Right atrium auricular region (tissue), 2 donors: ENCODE results near the gene SPAG9. TPM values are rescaled to one million over a fixed set of nuclear protein-coding genes. Genes with fewer than 3 reads are reported as not detected.
A peak's percentile ranks its signal among the peaks of the same experiment; 100 is the strongest.

Source experiments
- DNase-seq: peaks from one replicate; pipeline ENCODE4 v3.0.0-alpha.2; 2019; ENCODE audit warnings: low spot score
- H3K27ac ChIP-seq, 2 donors: fragments of 200-600 bp; sonication (generic); 1 replicate in 1 of 2; 2 replicates in 1 of 2; pipeline ENCODE4 v1.5.1; 2016 to 2019
- H3K27me3 ChIP-seq, 2 donors: fragments of 200-600 bp; sonication (generic); one replicate each; pipeline versions ENCODE4 v1.5.1 to v1.6.0; 2017 to 2019
- H3K36me3 ChIP-seq: fragments of 200-600 bp; sonication (generic); one replicate; pipeline ENCODE4 v1.5.1; 2016
- H3K4me1 ChIP-seq, 2 donors: fragments of 200-600 bp; sonication (generic); one replicate each; pipeline versions ENCODE4 v1.5.1 to v1.6.0; 2017 to 2019
- H3K4me3 ChIP-seq, 2 donors: fragments of 200-600 bp; sonication (generic); 1 replicate in 1 of 2; 2 replicates in 1 of 2; pipeline ENCODE4 v1.5.1; 2017 to 2019; ENCODE audit warnings: mild to moderate bottlenecking in 1 of 2, moderate library complexity in 1 of 2
- H3K9me3 ChIP-seq, 2 donors: fragments of 200-600 bp; sonication (generic); one replicate each; pipeline ENCODE4 v1.5.1; 2019
- CTCF ChIP-seq, 2 donors: fragments of 200-600 bp; sonication (generic); IDR thresholded peaks; one replicate each; pipeline ENCODE4 v1.5.1; 2019; ENCODE audit warnings: antibody characterized with exemption in 2 of 2
- total RNA-seq, 2 donors: library from RNA; depleted of rRNA; stranded (reverse); fragments of >200 nt; gene quantifications; one replicate each; pipeline ENCODE4 v1.1.0, GENCODE V29; 2016

SPAG9 gene
- total RNA-seq, 2 donors from 2014 or later, result 56.4 to 56.5 TPM

GRCh38 chr17:50959341-50959740 is 161.3 kb downstream of the SPAG9 start:
- H3K4me3 ChIP-seq, result no peak overlapping the region
- H3K36me3 ChIP-seq, result no peaks in the 10 kb centered on the region
- peaks cover 0 to 25% of the 10 kb centered on the region in 2 donors for H3K4me1 ChIP-seq

GRCh38 chr17:50957600-50958575 is 162.8 kb downstream of the SPAG9 start:
- no peak for TF ChIP-seq CTCF (IDR thresholded peaks at IDR 0.05)
- Histone ChIP-seq H3K4me1 (peaks cover 0 to 33% of the 10 kb centered on the region in 2 donors), H3K4me3 (no peak overlapping the region), H3K27me3 (no peaks in the 10 kb centered on the region), H3K27ac (no peak overlapping the region), H3K9me3 (no peaks in the 10 kb centered on the region), H3K36me3 (no peaks in the 10 kb centered on the region)
- DNase-seq, result peak; percentile 26

More at GRCh38 chr17:50959341-50959740, 161.3 kb downstream of the SPAG9 start:
- no peaks in the 10 kb centered on the region for H3K9me3 ChIP-seq
- DNase-seq, result no peak
- H3K27me3 ChIP-seq, result no peaks in the 10 kb centered on the region
- no peak for TF ChIP-seq CTCF (IDR thresholded peaks at IDR 0.05)
- no peak overlapping the region for H3K27ac ChIP-seq

GRCh38 chr17:50956750-50957523 is 163.7 kb downstream of the SPAG9 start:
- H3K27ac ChIP-seq, result no peak overlapping the region
- peak; percentile 50 to 86 for TF ChIP-seq CTCF (IDR thresholded peaks at IDR 0.05)
- H3K27me3 ChIP-seq, result no peaks in the 10 kb centered on the region
- H3K9me3 ChIP-seq, result no peaks in the 10 kb centered on the region
- no peak overlapping the region for H3K4me3 ChIP-seq
- peak; percentile 66 for DNase-seq
- peaks cover 0 to 33% of the 10 kb centered on the region in 2 donors for H3K4me1 ChIP-seq
- H3K36me3 ChIP-seq, result no peaks in the 10 kb centered on the region

- no peaks in the 10 kb centered on the region for H3K36me3 ChIP-seq
- H3K4me1 ChIP-seq, result peaks cover 0 to 33% of the 10 kb centered on the region in 2 donors
- no peak for DNase-seq
- no peaks in the 10 kb centered on the region for H3K9me3 ChIP-seq
- TF ChIP-seq CTCF (IDR thresholded peaks at IDR 0.05), result no peak
- peak overlapping the region in 1 of 2 donors; percentile 38 for H3K27ac ChIP-seq
- H3K27me3 ChIP-seq, result no peaks in the 10 kb centered on the region
- H3K4me3 ChIP-seq, result no peak overlapping the region
Observed at GRCh38 chr17:50956409-50956749, 164.3 kb downstream of the SPAG9 start.

- peaks cover 0 to 38% of the 10 kb centered on the region in 2 donors for H3K4me1 ChIP-seq
- peak overlapping the region; percentile 38 to 53 for H3K27ac ChIP-seq
- no peaks in the 10 kb centered on the region for H3K27me3 ChIP-seq
Observed at GRCh38 chr17:50955667-50956120, 165.0 kb downstream of the SPAG9 start.

More at GRCh38 chr17:50955667-50956120, 165.0 kb downstream of the SPAG9 start:
- Histone ChIP-seq H3K9me3 (no peaks in the 10 kb centered on the region), H3K4me3 (no peak overlapping the region), H3K36me3 (no peaks in the 10 kb centered on the region)
- peak; percentile 54 for DNase-seq
- TF ChIP-seq CTCF (IDR thresholded peaks at IDR 0.05), result no peak
